HG03521 (cell line): Measurements from ENCODE around the gene ZFYVE28.

ENCODE experiments used
- ATAC-seq: cut with Tn5 transposase; IDR thresholded peaks from one replicate; pipeline ENCODE4 v1.9.1; 2021; ENCODE audit warnings: mild to moderate bottlenecking, moderate library complexity; ENCODE audit not compliant: unreplicated experiment

The ZFYVE28 gene

DNA sequence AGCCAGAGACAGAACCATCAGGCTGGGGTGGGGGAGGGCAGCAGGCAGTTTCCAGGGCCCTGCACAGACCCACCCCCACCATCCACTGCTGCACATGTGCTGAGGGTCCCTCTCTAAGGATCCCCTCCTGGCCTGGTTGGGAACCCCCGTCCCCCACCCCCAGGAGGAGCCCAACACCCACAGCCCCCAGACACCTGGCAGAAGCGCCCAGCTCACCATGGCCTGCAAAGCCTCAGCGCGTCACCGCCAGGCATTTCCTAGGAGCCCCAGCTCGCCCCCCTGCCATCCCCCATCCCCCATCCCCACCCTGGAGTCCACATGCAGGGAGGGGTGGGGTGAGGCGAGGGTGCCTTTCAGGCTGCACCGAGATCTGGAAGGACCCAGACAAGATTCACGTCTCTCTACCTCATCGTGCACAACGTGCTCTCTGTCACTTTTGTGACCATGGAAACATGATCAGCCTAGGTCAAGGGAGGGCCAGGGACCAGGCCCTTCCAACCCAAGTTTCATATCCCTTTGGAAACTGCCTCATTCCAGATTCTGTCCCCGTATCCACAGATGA lies 165.8 kb downstream of the ZFYVE28 start:
- no peak for ATAC-seq

DNA sequence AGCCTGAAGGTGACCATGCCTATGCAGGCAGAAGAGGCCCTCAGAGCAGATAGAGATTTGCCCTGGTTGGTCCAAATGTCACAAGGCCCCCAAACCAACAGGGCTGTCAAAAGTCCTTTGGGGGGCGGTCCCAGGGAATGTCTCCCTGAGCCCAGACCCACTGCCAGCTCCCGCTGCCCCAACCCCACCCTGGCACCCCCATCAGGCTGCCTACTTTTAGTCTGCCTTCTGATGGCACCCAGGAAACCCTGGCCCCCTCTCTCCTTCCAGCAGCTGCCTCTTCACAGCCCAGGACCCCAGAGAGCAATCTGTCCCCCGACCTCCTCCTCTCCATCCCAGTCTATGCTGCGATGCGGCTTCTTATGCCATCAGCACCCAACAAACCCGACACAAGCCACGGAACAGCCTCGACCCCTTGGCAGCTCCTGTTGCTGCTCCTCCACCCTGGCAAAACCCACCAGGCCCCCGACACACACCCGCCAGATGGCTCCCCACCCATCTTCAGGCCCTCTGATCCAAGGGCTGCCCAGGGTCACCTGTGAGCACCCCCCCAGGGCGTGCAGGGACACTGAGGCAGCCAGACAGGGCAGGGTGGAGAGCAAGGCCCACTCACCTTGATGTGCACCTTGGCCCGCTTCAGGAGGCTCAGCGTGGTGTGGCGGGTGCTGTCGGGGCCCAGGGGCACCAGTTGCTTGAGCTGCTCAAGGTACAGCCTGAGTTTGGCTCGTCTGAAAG lies 166.5 kb downstream of the ZFYVE28 start:
- ATAC-seq = no peak

DNA sequence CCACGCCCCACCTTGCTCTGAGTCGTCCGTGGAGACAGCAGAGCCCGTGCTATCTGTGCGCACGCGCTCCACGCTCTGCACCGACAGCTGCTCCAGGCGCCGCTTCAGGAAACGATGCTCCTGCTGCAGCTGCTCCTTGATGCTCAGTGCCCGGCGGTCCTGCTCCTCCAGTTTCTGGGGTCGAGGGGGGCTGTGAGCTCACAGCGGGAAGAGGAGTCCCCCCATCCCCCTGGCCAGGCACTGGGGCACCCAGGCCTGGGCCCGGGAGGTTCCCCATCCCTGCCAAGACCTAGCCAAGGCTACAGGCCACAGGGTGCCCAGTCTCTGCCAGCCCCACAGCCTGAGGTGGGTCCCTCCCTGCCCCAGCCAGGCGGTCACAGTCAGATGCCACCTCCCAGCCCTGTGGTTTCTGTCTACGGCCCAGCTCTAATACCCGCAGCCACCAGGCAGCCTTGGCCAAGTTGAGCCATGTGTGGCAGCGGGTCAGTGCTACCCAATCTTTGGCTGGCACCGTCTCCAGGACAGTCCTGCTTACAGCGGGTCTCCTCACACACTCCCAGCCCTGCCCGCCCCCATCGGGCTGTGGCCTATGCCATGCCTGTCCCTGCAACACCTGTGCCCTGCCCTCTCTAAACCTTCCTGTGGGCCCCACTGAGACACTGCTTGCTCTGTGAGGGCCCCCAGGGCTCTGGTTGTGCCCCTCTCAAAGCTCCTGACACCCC lies 167.2 kb downstream of the ZFYVE28 start:
- ATAC-seq = no peak

DNA sequence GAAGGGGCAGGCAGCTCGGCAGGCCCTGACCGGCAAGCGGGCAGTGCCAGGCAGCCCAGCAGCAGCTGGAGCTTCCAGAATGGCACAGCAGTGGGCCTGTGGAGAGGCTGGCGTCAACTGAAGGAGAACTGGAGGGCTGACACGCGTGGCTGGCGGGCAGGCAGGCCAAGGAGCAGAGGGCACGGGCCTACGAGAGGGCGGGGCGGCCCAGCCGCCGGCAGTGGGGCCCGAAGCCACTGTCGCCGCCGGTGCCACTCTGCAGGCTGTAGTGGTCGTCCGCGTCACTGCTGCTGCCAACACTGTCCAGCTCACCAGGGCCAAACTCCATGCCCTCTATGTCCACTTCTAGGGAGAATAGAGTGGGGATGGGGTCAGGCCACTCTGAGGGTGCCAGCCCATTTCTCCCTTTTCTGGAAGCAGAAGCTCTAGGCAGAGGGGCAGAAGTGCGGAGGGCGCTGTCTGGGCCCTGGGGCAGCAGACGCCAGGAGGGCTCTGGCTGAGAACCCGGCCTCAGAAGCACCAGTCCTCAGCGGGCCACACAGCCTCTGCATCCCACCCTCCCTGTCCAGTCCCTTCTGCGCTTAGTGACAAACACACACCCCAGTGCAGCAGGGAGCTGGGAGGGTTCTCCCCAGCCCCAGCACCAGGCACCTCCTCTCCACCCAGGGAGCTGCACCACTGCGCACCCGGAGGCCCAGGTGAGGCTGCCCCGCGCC lies 167.9 kb downstream of the ZFYVE28 start:
- no peak for ATAC-seq

DNA sequence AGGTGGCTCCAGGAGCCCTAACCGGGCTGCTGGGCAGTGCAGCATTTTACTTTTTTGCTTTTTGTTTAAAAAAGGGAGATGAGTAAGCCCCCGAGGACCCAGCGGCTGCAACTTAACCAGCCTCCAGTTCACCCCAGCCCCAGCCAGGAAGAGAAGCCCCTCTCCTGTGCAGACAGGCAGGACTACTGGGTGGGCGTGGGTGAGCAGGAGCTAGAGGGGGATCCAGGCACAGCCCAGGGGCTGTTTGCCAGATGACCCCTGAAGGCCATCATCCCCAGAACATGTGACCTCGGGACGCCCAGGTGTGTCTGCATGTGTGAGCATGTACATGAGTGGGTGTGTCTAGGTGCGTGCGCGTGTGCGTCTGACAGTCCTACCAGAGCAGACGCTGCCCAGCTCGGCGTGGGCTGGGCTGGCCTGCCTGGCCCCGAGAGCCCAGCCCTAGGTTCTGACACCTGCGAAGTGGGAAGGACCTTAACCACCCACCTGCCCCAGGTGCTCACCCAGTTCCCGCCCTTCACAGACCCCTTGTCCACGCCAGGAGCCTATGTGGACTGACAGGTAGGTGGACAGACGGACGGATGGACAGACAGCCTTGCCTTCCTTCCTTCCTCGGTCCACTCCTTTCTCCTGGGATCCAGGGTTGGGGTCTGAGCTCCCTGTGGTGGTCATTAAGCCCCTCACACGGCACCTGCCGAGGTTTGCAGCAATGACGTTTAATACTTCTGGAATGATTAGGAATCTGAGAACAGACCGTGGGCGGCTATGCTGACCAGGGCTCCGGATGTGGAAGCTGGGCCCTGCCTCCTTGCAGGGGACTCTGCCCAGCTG lies 168.7 kb downstream of the ZFYVE28 start:
- no peak for ATAC-seq

DNA sequence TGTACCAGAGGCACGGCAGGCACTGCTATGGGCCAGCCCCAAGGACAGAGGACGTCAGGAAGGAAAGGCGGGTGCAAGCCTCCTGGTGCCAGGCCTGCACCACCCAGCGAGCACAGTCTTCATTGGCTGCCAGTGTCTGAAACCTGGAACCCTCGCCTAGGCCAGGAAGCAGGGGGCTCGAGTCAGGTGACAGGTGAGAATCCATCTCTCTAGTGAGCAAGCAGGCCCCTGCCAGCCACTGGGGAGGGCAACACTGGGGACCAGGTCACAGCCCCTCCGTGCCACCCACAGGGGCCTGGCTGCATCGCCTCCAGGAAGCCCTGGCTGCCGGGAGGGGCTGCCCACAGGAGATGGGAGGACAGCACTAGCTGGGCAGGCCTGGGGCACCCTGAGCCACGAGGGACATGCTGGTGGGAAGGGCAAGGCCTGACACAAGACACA lies 169.6 kb downstream of the ZFYVE28 start:
- ATAC-seq = no peak

DNA sequence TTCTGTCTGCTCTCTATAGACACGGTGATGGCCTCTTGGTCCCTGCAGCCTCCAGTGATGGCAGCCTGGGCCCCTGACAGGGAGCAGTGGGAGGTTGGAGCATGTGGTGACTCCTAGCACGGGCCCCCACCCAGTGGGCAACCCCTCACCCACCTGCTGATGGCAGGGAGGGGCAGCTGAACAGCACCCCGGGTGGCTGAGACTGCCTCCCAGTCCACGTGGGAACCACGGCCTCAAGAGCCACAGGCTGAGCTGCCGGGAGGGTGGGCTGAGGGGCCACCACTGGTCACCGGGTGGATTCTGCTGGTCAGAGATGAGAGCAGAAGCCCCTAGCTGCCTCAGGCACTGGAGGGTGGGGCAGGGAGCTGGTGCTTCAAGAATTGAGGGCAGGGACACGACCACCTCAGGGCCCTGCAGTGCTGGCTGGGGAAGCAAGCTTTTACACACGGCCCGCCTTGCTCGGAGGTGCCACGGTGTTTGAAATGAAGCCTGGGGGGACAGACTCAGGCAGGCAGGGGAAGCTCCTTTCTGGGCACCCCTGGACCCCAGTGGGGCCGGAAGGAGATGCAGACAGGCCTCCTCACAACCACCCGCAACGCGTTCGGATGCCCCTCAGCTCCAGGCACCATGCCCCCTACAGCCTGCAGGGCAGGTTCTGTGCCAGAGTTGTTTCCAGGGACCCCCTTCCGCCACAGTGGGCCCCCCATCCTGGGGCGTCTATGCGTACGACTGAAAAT lies 170.2 kb downstream of the ZFYVE28 start:
- ATAC-seq = no peak

DNA sequence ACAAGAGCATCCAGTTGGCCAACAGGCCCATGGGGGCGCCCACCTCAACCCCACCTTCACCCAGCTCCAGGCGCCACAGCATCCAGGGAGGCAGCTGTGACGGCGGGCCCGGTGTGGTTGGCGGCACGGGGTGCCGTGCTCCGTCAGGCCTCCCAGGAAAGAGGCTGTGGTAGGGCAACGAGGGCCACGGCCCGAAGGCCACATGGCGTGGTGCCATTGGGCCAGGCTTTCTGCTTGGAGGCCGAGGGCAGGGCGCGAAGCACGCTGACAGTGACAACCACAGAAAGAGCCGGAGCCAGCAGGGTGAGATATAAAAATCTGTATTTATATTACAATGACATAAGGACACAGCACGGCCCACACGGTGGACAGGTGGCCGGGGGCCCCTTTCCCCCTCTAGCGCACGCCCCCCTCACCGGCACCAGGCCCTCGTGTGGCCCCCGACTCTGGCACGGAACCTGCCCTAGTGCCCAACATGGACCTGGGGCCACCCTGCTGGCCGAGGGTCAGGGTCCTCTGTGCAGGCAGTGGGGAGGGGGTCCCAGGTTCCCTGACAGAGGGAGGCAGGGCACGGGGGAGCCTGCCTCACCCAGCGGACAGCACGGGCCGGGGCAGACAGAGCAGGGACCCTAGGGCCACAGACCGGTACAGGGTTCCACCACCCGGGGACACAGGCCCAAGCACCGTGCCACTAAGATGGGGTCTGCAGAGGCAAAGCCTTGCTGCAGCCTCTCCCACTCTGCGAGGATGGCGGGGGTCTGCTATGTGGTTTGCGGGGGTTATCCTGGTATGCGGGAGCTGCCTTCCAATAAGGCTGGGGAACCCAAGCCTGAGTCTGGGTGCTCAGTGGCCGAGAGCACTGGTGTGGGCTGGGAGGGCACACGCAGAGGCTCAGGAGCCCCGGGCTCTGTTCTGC lies 171.1 kb downstream of the ZFYVE28 start:
- no peak for ATAC-seq

DNA sequence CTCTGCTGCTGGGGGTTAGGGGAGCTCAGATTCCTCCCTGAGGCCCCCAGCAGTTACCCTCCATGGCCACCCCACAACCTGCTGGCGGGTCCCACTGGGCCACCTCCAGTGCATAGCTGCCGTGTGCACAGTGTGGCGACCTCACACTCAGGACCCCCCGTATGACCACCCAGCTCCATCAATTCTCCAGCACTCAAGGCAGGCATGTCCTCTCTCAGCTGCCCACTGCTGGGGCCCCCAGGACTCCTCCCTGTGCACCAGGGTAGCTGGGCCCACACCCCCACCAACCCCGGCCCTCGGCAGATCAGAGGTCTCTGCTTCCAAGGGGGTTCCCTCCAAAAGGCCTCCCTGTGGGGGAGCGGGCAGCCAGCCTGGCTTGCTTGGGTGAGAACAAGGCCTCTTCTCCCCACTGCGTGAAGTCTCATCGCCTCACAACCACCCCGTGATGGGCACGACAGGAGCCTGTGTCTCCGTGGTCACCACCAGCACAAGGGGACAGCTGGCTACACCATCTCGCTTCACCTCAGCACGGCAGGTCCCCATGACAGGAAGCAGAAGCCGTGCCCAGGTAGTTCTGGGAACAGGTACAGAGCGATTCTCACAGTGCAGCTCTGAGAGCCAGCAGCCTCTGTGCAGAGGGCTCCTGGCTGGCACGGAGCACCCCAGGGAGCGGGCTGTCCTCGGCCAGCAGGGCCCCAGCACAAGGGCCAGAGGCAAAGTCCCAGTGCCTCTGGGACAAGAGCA lies 171.9 kb downstream of the ZFYVE28 start:
- no peak for ATAC-seq

DNA sequence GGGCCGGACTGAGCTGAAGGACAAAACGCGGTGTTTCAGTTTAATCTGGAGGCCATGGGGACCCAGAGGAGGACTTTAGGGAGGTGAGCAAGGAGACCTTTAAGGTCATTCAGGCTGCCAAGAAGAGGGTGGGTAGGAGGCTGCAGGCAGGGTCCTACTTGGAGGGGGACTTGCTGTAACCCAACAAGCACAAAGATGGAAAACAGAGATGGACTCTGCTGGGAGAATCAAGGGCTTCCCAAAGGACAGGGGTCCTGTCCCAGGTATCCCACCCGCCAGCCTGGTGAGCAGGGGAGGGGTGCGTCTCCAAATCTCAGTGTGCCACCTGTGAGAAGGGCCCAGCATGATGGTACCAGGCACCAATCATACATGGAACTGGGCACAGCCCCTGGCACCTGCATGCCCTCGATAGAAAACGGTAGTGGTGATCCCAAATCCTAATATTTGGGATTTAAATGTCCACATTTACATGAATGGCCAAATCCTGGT lies 172.6 kb downstream of the ZFYVE28 start:
- ATAC-seq = no peak

DNA sequence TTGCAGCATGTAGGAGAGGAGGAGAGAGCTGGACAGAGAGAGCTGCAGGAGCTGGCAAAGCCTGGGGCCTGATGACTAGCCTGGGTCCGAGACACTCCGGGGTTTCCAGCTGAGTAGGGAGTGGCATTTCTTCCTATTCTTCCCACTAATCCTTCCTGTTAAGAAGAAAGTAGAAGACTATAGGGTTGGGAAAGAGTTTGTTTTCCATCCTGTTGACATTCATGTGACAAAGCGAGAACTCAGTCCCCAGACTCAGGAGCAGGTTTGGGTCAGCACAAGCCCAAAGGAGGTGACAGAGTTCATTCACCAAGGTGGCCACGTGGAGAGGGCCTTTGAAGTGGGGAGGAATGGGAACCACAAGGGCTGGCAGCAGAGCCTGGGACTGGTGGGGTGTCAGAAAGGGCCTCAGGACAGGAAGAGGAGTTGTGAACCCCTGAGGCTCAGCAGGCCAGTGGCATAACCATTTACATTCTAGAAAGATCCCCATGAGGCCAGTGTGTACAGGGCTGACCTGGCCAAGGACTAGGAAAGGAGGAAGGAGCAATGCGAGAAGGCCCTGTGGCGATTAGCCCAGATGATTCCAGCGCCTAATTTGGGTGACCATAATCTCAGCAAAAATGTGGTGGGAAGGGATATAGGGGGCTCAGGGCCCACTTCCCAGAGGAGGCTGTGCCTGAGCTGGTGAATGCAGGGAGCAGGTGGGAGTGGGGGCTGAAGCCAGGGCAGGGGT lies 173.2 kb downstream of the ZFYVE28 start:
- ATAC-seq = no peak

DNA sequence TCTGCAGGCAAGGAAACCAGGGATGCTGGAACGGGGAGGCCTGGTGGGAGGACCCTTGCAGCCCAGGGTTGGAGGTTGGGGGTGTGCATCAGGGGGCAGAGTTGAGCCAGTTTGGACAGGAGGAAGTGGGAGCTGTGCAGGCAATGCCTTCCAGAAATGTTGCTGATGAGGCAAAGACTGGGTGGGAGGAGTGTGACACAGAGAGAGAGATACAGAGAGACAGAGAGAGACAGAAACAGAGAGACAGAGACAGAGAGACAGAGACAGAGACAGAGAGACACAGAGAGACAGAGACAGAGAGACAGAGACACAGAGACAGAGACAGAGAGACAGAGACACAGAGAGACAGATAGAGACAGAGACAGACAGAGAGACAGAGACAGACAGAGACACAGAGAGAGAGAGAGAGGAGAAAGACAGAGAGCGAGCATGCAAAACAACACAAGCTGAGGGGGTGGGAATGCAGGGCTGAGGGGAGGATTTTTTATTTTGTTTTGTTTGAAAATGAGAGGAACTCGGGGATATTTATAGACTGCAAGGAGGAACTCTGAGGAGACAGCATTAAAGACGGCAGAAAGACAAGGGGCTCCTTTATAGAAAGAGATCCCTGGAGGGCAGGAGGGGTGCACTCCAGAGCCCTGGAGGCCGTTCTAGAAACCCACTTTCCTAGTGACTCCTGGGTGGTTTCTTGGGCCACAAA lies 174.6 kb downstream of the ZFYVE28 start:
- ATAC-seq = no peak

DNA sequence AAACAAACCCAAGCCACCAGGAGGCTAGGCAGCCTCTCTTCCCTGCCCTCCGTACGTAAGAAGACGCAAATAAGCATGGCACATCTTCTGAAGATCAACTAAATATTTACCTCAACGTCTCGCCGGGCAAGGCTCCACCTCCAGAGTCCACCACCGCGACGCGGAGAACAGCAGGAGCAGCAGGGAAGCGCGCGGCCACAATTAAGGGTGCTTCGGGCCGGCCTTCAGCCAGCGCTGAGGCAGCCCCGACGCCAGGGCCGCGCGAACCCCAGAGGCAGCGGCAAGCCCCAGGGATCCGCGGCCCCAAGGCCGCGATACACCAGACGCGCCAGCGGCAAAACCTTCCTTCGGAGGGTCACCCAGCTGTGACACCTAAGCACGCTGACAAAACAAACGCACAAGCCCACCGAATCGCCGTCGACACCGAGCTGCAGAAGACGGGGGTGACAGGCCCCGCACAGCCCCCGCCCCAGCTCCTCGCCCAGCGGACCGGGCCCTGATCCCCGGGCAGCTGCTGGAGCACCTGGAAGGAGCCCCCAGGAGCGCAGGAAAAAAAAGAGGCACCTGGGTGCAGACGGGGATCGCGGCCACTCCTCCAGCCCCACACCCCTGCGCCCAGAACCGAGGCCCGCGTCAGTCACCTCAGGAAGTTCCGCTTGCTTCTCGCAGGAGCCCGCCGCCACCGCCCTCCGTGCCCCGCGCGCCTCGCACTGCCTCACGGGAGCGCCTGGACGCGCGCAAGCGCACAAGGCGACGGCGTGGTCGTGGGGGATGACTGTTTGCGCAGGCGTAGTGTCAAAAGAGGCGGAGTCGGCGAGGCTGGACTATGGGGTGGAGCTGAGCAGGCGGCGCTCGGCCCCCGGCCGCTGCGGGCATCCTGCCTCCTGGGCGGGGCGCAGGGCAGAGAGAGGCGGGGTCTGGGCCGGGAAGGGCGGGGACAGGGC lies 176.8 kb downstream of the ZFYVE28 start, which contains the start of the genes HAUS3 and POLN:
TSS of gene HAUS3 (minus strand) at position 712 of the 944 bp plus-strand sequence. CDS start 1,175 bp downstream, outside the sequence.
TSS of gene POLN (minus strand) at position 712 of the 944 bp plus-strand sequence. CDS start 12,890 bp downstream, outside the sequence.
- ATAC-seq = peak; percentile 91

DNA sequence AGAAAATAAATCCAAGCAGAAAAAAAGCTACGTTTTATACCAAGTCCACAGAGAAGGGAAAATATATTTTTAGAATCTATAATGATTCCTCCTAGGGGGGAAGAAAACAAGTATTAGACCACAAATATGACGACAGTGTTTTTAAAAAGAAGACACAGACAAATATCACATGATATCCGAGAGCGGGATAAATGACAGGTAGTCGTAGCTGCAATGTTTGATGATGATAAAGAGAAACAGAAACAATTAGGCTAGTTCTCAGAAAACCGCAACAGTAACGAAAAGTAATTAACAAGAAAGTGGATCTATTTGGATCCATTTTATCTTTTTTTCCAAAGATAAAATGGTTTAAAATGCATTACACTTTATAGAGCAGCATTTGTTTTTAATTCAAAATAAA lies 177.4 kb downstream of the ZFYVE28 start:
- ATAC-seq = no peak

DNA sequence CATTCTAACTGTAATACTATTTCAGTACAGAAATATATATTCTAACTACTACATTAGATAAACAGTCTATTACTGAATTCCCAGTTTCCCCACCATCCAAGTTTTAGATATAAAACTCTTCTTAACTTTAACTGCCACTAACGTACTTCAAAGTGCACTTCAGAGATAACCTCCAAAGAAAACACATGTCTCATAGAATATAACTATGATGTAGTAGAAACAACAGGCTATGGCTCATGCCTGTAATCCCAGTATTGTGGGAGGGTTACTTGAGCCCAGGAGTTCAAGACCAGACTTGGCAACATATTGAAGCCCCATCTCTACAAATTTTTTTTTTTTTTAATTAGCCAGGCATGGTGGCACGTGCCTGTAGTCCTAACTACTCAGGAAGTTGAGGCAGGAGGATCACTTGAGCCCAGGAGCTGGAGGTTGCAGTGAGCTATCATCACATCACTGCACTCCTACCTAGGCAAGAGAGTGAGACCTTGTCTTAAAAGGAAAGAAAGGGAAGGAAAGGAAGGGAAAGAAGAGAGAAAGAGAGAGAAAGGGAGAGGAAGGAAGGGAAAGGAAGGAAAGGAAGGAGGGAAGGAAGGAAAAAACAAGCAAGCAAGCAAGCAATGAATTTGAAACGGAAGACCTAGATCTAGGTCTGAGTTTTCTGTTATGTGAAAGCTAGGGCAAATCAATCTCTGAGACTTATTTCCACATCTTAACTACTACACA lies 181.3 kb downstream of the ZFYVE28 start:
- no peak for ATAC-seq
